ENCODE results near the gene MTUS2. TPM values are rescaled to one million over a fixed set of nuclear protein-coding genes. Genes with fewer than 3 reads are reported as not detected.
A peak's percentile ranks its signal among the peaks of the same experiment; 100 is the strongest.

The MTUS2 gene
- total RNA-seq, 6 donors from 2014 or later = 0.11 to 1.6 (median 0.20) TPM; not detected in 1

DNA sequence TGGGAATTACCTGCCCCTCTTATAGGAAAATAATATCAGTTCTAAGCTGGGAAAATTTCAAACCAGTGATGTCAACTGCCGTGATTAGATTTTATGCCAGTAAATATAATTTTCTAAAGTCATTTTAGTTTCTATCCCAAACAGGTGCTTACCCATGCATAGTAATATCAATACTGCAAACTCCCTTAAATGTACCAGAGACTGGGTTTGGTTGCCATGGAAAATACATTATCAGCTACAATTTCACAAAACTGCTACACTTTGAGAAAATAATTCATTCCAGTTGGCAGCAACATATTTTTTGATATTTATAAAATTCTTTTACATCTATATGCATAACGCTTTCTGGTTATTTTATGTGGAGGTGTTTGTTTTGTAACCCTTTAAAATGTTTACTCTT, 631.8 kb downstream of the MTUS2 start:
- 92% methylated on average over 2 of the region's 2 CpGs for WGBS, 2 donors
- no peak for TF ChIP-seq POLR2AphosphoS5 (IDR thresholded peaks at IDR 0.05)
- TF ChIP-seq, protein P1, sequence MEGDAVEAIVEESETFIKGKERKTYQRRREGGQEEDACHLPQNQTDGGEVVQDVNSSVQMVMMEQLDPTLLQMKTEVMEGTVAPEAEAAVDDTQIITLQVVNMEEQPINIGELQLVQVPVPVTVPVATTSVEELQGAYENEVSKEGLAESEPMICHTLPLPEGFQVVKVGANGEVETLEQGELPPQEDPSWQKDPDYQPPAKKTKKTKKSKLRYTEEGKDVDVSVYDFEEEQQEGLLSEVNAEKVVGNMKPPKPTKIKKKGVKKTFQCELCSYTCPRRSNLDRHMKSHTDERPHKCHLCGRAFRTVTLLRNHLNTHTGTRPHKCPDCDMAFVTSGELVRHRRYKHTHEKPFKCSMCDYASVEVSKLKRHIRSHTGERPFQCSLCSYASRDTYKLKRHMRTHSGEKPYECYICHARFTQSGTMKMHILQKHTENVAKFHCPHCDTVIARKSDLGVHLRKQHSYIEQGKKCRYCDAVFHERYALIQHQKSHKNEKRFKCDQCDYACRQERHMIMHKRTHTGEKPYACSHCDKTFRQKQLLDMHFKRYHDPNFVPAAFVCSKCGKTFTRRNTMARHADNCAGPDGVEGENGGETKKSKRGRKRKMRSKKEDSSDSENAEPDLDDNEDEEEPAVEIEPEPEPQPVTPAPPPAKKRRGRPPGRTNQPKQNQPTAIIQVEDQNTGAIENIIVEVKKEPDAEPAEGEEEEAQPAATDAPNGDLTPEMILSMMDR (IDR thresholded peaks at IDR 0.05) = no peak
- no peak for TF ChIP-seq EP300 (IDR thresholded peaks at IDR 0.05)
- no peak for TF ChIP-seq POLR2A (IDR thresholded peaks at IDR 0.05)
- no peaks in the 10 kb centered on the region for H3K27me3 ChIP-seq
- no peak for DNase-seq
- H3K4me3 ChIP-seq = no peak overlapping the region
- no peak for ATAC-seq (ENCODE audit: low FRiP score in 2 of 2)
- no peaks in the 10 kb centered on the region for H3K4me1 ChIP-seq
- no peak overlapping the region for H3K27ac ChIP-seq
- H3K9me3 ChIP-seq = no peaks in the 10 kb centered on the region
- H3K36me3 ChIP-seq = no peaks in the 10 kb centered on the region

DNA sequence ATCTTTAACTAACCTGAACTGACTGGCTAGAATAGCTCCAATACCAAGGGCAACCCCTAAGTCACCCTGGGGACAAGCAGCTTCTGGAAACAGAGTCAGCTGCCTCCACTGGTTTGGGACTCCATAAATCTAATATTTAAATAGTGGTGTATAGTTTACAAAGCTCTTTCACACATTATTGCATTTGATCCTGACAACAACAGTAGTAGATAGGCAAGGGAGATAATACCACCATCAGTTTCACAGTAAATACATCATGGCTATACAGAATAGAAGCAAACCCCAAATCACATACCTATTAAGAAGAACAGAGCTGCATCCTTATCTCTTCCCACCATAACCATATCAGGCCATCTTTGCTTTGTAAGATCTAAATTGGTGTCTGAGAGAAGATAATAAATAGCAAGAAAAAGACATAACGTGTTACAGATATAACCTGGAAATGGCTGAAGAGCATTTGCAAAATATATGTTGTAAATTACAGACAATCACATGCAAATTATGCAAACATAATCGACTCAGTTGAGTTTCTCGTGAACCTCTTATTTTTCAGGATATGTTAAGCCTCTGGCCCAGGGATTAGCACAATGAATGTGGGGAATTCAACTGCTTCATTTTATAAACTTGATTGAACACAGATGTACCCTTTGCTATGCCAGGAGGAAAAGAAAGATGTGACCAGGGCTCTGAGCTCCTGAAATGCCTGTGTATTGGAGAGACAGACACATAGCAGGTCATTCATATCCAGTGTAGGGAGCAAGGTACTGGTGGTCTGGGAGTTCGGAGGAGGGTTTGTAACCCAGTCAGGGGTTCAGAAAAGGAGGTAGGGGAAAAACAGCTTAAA, 632.9 kb downstream of the MTUS2 start:
- ATAC-seq (ENCODE audit: low FRiP score in 2 of 2) = no peak
- WGBS, 2 donors = 78 to 80% methylated on average over 4 of the region's 4 CpGs
- Histone ChIP-seq H3K4me3 (no peak overlapping the region), H3K36me3 (no peaks in the 10 kb centered on the region), H3K4me1 (no peaks in the 10 kb centered on the region), H3K27ac (no peak overlapping the region), H3K9me3 (no peaks in the 10 kb centered on the region), H3K27me3 (no peaks in the 10 kb centered on the region)
- no peak for DNase-seq
- TF ChIP-seq POLR2A (IDR thresholded peaks at IDR 0.05) = no peak
- TF ChIP-seq, protein P1 (IDR thresholded peaks at IDR 0.05) = no peak
- TF ChIP-seq EP300 (IDR thresholded peaks at IDR 0.05) = no peak
- TF ChIP-seq POLR2AphosphoS5 (IDR thresholded peaks at IDR 0.05) = no peak

DNA sequence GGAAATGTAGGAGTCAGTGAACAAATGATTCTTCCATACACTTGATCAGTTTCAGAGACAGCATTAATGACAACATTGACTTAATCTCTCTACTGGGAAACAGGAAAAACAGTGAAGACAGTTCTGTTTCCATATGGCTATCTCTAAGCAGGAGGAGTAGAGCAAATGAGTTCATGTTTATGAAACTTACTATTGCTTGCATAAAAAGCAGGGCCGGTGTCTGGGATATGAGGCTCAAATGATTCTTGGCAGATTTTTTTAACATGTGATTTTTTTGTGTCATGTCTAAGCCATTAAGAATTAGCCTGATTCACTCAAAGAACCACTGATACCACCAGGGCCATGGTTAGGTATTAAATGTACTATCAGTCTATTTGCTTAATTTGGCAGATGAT, 633.5 kb downstream of the MTUS2 start:
- Histone ChIP-seq H3K9me3 (no peaks in the 10 kb centered on the region), H3K27ac (no peak overlapping the region), H3K36me3 (no peaks in the 10 kb centered on the region), H3K4me3 (no peak overlapping the region), H3K4me1 (no peaks in the 10 kb centered on the region), H3K27me3 (no peaks in the 10 kb centered on the region)
- TF ChIP-seq POLR2AphosphoS5 (IDR thresholded peaks at IDR 0.05) = no peak
- TF ChIP-seq POLR2A (IDR thresholded peaks at IDR 0.05) = no peak
- no peak for TF ChIP-seq EP300 (IDR thresholded peaks at IDR 0.05)
- TF ChIP-seq, protein P1 (IDR thresholded peaks at IDR 0.05) = no peak
- ATAC-seq (ENCODE audit: low FRiP score in 2 of 2) (no peak), DNase-seq (no peak)
- WGBS, 2 donors = 82 to 96% methylated on average over 1 of the region's 1 CpG

DNA sequence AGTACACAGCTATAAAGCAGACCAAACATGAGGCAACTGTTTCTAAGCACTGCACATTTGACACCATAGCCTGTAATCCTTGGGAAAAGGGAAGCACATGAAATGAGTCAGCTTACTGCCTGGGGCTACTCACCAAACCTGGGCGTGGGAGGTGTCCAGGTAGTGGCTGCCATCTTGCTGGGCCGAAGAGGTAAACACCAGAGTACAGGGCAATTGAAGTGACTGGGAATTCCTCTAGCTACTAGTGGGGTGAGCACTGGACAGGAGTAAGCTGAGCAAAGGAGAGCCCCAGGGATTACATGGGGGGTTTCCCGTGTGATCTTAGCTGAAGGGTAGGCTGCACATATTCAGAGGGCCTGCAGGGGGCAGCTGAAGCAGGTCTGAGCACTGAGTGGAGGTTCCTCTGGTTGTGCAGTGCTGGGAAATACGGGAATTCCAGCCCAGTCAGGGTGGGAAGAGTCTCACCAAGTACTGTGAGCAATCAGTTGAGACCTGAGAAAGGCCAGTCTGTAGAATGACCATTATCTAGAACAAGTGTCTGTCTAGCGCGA, 634.9 kb downstream of the MTUS2 start:
- Histone ChIP-seq H3K36me3 (no peaks in the 10 kb centered on the region), H3K9me3 (no peaks in the 10 kb centered on the region), H3K4me1 (no peaks in the 10 kb centered on the region), H3K27me3 (no peaks in the 10 kb centered on the region), H3K27ac (no peak overlapping the region), H3K4me3 (no peak overlapping the region)
- WGBS, 2 donors = 72 to 88% methylated on average over 6 of the region's 6 CpGs
- no peak for TF ChIP-seq EP300 (IDR thresholded peaks at IDR 0.05)
- no peak for TF ChIP-seq POLR2AphosphoS5 (IDR thresholded peaks at IDR 0.05)
- no peak for TF ChIP-seq POLR2A (IDR thresholded peaks at IDR 0.05)
- TF ChIP-seq, protein P1 (IDR thresholded peaks at IDR 0.05) = no peak
- ATAC-seq (ENCODE audit: low FRiP score in 2 of 2) (peak in 1 of 2 donors; percentile 29), DNase-seq (no peak)
